Measurements from ENCODE around the gene ADPRH.

- no peak for TF ChIP-seq TAF1 (IDR thresholded peaks at IDR 0.05; ENCODE audit: borderline replicate concordance, low read depth, low read length)
- no peak for TF ChIP-seq E2F4 (IDR thresholded peaks at IDR 0.05; ENCODE audit: low read depth, low read length)
- TF ChIP-seq SUZ12 (IDR thresholded peaks at IDR 0.05; ENCODE audit: unreplicated experiment) = no peak
- no peak for TF ChIP-seq ESRRA (IDR thresholded peaks at IDR 0.05; ENCODE audit: low read length)
- TF ChIP-seq MYC (IDR thresholded peaks at IDR 0.05; ENCODE audit: insufficient read depth, insufficient read length, insufficient replicate concordance, low read length, severe bottlenecking) = no peak
- no peak for TF ChIP-seq SKIL (IDR thresholded peaks at IDR 0.05; ENCODE audit: low read depth, poor library complexity, severe bottlenecking)
- TF ChIP-seq ATF3 (IDR thresholded peaks at IDR 0.05; ENCODE audit: borderline replicate concordance, extremely low read depth, low read depth, low read length) = no peak
- TF ChIP-seq SIN3A (IDR thresholded peaks at IDR 0.05; ENCODE audit: low read depth, low read length) = no peak
- no peak for TF ChIP-seq RAD21 (IDR thresholded peaks at IDR 0.05; ENCODE audit: insufficient read depth, low read depth, low read length)
- no peak for TF ChIP-seq TBL1XR1 (IDR thresholded peaks at IDR 0.05; ENCODE audit: low read depth, low read length)
- no peak for TF ChIP-seq CTCF (IDR thresholded peaks at IDR 0.05 in 2 of 3, conservative IDR thresholded peaks at IDR 0.05 in 1 of 3; ENCODE audit: control insufficient read depth in 2 of 3, extremely low read depth in 1 of 3, insufficient read depth in 1 of 3, low read depth in 3 of 3, low read length in 3 of 3)
These were observed 19.1 kb upstream of the ADPRH start for GRCh38 chr3:119560160-119560559.
